Raji (cell line): ENCODE results near the gene KLHL20.

Source experiments
- POLR2A ChIP-seq: IDR thresholded peaks from 2 replicates; pipeline ENCODE4 v1.6.1; 2011; ENCODE audit warnings: low read depth, low read length, control low read depth; ENCODE audit not compliant: insufficient read depth

Gene KLHL20, protein sequence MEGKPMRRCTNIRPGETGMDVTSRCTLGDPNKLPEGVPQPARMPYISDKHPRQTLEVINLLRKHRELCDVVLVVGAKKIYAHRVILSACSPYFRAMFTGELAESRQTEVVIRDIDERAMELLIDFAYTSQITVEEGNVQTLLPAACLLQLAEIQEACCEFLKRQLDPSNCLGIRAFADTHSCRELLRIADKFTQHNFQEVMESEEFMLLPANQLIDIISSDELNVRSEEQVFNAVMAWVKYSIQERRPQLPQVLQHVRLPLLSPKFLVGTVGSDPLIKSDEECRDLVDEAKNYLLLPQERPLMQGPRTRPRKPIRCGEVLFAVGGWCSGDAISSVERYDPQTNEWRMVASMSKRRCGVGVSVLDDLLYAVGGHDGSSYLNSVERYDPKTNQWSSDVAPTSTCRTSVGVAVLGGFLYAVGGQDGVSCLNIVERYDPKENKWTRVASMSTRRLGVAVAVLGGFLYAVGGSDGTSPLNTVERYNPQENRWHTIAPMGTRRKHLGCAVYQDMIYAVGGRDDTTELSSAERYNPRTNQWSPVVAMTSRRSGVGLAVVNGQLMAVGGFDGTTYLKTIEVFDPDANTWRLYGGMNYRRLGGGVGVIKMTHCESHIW

GRCh38 chr1:173714759-173715537 is at the start of gene KLHL20:
Gene KLHL20 (plus strand): TSS chr1:173714981. CDS start chr1:173716044, 1,063 bp downstream.
- TF ChIP-seq POLR2A: peak; percentile 97

DNA sequence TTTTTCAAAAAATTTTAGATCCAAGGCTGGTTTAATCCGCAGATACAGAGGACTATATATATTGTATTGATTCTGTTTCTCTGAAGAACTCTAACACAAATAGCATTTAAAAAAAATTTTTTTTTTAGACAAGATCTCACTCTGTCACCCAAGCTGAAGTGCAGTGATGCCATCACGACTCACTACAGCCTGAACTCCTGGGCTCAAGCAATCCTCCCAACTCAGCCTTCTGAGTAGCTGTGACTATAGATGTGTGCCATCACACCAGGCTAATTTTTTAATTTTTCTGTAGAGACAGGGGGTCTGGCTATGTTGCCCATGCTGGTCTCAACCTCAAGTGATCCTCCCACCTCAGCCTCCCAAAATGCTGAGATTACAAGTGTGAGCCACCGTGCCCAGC is 48.1 kb upstream of the KLHL20 start:
- no peak for TF ChIP-seq POLR2A

- TF ChIP-seq POLR2A: no peak
Observed at GRCh38 chr1:173669491-173669941, 45.3 kb upstream of the KLHL20 start, which contains the start of gene ANKRD45. Gene ANKRD45 (minus strand): TSS chr1:173669851. CDS start chr1:173659418, 10,433 bp downstream.

GRCh38 chr1:173682184-173682583 is 32.6 kb upstream of the KLHL20 start:
- no peak for TF ChIP-seq POLR2A

DNA sequence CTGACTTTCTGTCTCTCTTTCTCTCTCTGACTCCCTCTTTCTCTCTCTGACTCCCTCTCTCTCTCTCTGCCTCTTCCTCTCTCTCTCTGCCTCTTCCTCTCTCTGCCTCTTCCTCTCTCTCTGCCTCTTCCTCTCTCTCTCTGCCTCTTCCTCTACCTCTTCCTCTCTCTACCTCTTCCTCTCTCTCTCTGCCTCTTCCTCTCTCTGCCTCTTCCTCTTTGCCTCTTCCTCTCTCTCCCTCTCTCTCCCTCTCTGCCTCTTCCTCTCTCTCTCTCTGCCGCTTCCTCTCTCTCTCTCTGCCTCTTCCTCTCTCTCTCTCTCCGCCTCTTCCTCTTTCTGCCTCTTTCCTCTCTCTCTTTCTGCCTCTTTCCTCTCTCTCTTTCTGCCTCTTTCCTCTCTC is 26.5 kb upstream of the KLHL20 start:
- TF ChIP-seq POLR2A: no peak

DNA sequence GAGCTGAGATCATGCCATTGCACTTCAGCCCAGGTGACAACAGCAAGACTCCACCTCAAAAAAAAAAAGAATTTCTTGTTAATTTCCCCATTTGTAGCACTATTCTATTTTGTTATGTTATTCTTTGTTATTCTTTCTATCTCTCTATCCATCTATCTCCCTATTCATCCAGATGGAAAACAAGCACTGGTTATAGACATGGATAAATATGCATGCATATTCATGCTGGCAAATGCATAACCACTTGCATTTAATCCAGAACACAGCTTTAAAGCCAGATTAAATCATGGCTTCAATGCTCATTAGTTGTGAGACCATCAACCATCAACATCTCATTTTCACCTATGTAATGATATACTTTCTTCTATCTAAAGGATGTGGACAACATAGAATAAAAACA is 21.5 kb upstream of the KLHL20 start:
- TF ChIP-seq POLR2A: no peak

DNA sequence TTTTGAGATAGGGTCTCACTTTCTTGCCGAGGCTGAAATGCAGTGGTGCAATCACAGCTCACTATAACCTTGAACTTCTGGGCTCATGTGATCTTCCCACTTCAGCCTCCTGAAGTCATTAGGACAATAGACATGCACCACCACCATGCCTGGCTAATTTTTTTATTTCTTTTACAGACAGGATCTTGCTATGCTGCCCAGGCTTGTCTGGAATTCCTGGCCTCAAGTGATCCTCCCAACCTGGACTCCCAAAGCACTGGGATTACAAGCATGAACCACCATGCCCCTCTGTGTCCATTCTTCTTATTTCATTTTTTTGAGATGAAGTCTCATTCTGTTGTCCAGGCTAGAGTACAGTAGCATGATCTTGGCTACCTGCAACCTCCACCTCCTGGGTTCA is 12.0 kb upstream of the KLHL20 start:
- no peak for TF ChIP-seq POLR2A

DNA sequence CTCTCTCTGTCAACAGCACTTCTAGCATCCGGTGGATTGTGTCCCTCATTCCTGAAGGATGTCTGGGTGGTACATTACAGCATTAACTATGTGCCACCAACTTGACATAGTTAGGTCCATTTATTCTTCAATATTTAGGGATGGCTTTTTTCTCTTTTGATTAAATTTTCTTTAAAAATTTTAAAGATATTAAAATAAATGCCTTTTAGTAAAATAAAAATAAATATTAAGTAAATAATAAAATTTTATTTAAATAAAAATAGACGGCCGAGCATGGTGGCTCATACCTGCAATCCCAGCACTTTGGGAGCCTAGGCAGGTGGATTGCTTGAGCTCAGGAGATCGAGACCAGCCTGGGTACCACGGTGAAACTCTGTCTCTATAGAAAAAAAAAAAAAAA is 9.7 kb upstream of the KLHL20 start:
- TF ChIP-seq POLR2A: no peak

- no peak for TF ChIP-seq POLR2A
Observed at GRCh38 chr1:173708787-173709186, 6.0 kb upstream of the KLHL20 start.

- TF ChIP-seq POLR2A: no peak
Observed at GRCh38 chr1:173714441-173714758, 381 bp upstream of the KLHL20 start.

GRCh38 chr1:173715538-173715844 is 710 bp downstream of the KLHL20 start:
- TF ChIP-seq POLR2A: no peak

DNA sequence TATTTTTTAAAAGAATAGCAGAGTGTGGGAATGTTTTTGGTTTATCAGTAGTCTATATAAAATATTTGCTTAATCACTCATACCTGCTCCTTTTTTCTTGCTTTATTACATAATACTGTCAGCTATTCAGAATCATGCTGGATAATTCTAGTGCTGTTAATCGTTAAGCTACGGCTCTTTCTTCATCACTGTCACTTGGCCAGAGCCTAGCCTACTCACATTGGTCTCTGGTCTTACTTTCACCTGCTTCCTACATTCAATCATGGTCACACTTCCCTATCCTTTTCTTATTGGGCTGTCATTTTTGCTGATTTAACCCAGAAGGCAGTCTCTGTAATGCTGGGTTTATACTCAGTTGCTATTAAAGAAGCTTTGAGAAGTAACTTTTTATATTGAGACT is 2.5 kb downstream of the KLHL20 start:
- TF ChIP-seq POLR2A: no peak

DNA sequence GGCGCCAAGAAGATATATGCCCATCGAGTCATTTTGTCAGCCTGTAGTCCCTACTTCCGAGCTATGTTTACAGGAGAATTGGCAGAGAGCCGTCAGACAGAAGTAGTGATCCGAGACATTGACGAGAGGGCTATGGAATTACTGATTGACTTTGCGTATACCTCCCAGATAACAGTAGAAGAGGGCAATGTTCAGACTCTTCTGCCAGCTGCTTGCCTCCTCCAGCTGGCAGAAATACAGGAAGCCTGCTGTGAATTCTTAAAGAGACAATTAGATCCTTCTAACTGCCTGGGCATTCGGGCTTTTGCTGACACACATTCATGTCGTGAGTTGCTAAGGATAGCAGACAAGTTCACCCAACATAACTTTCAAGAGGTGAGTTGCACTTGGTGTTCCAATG is 19.1 kb downstream of the KLHL20 start:
- no peak for TF ChIP-seq POLR2A

- no peak for TF ChIP-seq POLR2A
Observed at GRCh38 chr1:173742203-173742886, 27.6 kb downstream of the KLHL20 start.

DNA sequence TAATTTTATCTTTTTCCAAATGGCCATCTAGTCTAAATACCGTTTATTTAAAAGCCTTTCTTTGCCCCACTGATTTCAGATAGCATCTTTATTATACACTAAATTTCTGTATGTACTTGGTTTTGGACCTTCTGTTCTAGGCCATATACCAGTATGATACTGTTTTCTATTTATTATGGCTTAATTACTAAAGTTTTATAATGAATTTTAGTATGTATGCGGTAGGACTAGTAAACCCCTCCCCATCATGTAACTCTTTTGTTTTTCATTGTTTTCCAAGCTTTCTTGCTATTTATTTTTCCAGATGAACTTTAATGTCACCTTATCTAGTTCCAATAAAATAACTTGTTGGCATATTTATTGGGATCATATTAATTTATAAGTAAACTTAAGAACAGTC is 29.9 kb downstream of the KLHL20 start:
- TF ChIP-seq POLR2A: no peak

DNA sequence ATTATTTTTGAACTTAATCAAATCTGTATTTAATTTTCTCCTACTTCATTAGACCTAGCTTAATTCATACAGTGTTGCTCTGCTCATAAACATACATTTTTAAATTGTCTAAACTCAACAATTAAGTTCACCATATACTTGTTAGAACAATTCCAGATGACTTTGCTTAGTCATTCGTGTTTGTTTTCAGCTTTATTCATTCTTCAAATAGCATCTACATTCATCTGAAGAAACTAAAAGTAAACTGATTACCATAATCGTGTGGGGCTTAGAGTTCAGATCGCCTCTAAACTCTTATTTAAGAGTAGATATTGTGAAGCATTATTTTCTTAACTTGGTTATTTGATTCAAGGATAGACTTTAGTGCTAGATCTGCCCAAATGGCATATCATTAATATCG is 34.4 kb downstream of the KLHL20 start:
- TF ChIP-seq POLR2A: no peak

DNA sequence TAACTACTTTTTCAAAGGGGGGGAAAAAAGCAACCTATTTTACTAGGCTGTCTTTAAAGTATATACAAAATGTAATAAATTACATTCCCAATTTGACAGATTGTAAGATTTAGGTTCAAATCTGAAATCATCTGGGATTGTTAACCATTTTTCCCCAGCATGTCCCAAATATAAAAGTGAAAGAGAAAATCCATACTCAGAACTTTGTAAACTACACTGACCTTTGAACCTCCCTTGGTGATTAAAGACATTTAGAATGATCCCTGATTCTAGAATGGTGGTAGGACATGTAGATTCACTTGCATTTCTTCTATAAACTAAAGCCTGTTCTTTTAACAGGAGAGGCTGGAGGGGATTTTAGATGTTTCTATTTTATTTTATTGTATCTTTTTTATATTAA is 39.0 kb downstream of the KLHL20 start:
- no peak for TF ChIP-seq POLR2A
